B cell (primary cell): Measurements from ENCODE around the gene EXOC3L1.

Source experiments
- EZH2 ChIP-seq: IDR thresholded peaks from 2 replicates; pipeline ENCODE4 v1.6.1; 2012; ENCODE audit warnings: borderline replicate concordance, low read depth, mild to moderate bottlenecking, moderate library complexity, low read length; ENCODE audit not compliant: insufficient read depth, poor library complexity, severe bottlenecking
- TF ChIP-seq, protein P1 (sequence below): fragments of 200-600 bp; IDR thresholded peaks from one replicate; pipeline ENCODE4 v1.8.0; 2022; ENCODE audit warnings: antibody characterized with exemption, mild to moderate bottlenecking

DNA sequence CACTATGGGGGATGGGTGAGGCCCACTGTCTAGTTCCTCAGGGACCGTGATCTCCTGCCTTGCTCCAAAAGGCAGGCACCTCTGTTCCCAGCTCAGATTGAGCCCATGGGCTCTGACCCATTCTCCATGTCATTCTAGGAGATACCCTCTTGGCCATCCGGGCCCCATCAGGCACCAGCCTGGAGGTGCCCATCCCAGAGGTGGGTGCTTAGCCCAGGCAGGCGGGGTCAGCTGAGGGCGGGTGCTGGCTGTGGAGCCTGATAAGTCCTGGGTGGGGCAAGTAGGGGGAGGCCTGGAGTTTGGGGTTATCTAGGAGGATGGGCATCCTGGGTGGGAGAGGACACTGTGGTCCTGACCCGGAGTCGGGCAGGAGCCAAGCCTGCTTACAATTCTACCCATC is 4.3 kb upstream of the EXOC3L1 start:
- TF ChIP-seq, protein P1, sequence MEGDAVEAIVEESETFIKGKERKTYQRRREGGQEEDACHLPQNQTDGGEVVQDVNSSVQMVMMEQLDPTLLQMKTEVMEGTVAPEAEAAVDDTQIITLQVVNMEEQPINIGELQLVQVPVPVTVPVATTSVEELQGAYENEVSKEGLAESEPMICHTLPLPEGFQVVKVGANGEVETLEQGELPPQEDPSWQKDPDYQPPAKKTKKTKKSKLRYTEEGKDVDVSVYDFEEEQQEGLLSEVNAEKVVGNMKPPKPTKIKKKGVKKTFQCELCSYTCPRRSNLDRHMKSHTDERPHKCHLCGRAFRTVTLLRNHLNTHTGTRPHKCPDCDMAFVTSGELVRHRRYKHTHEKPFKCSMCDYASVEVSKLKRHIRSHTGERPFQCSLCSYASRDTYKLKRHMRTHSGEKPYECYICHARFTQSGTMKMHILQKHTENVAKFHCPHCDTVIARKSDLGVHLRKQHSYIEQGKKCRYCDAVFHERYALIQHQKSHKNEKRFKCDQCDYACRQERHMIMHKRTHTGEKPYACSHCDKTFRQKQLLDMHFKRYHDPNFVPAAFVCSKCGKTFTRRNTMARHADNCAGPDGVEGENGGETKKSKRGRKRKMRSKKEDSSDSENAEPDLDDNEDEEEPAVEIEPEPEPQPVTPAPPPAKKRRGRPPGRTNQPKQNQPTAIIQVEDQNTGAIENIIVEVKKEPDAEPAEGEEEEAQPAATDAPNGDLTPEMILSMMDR, result no peak
- no peak for TF ChIP-seq EZH2
